Rectal smooth muscle tissue (tissue), 1 donor: ENCODE measurements around the gene ZFYVE21.

Experiments used
- H3K27ac ChIP-seq: one replicate; pipeline ENCODE4 v1.7.0; 2013; ENCODE audit warnings: low read depth, low read length, inconsistent platforms
- H3K27me3 ChIP-seq: one replicate; pipeline ENCODE4 v1.7.0; 2013; ENCODE audit warnings: low read length; ENCODE audit not compliant: control insufficient read depth, insufficient read depth
- H3K36me3 ChIP-seq: one replicate; pipeline ENCODE4 v1.7.0; 2013; ENCODE audit warnings: low read length; ENCODE audit not compliant: control insufficient read depth, insufficient read depth
- H3K4me1 ChIP-seq: one replicate; pipeline ENCODE4 v1.7.0; 2013; ENCODE audit warnings: low read length; ENCODE audit not compliant: control insufficient read depth, insufficient read depth
- H3K4me3 ChIP-seq: one replicate; pipeline ENCODE4 v1.7.0; 2013; ENCODE audit warnings: low read length
- H3K9ac ChIP-seq: one replicate; pipeline ENCODE4 v1.7.0; 2013; ENCODE audit warnings: low read length

Gene ZFYVE21

GRCh38 chr14:103695296-103696069, 20.1 kb upstream of the ZFYVE21 start:
- Histone ChIP-seq H3K4me3 (no peak overlapping the region), H3K4me1 (peaks cover 26% of the 10 kb centered on the region), H3K9ac (no peak overlapping the region), H3K27ac (no peak overlapping the region), H3K36me3 (peaks cover 18% of the 10 kb centered on the region), H3K27me3 (no peaks in the 10 kb centered on the region)

- Histone ChIP-seq H3K9ac (no peak overlapping the region), H3K27ac (peak overlapping the region; percentile 80), H3K4me1 (peaks cover 26% of the 10 kb centered on the region), H3K4me3 (no peak overlapping the region), H3K36me3 (peaks cover 20% of the 10 kb centered on the region), H3K27me3 (no peaks in the 10 kb centered on the region)
Measured at GRCh38 chr14:103696070-103696402, 19.6 kb upstream of the ZFYVE21 start.

- H3K4me3 ChIP-seq: no peak overlapping the region
- no peak overlapping the region for H3K9ac ChIP-seq
- peaks cover 20% of the 10 kb centered on the region for H3K36me3 ChIP-seq
- peaks cover 26% of the 10 kb centered on the region for H3K4me1 ChIP-seq
- H3K27ac ChIP-seq: peak overlapping the region; percentile 80
- no peaks in the 10 kb centered on the region for H3K27me3 ChIP-seq
Measured at GRCh38 chr14:103696466-103697071, 19.0 kb upstream of the ZFYVE21 start.

- Histone ChIP-seq H3K27ac (peak overlapping the region; percentile 80), H3K36me3 (peaks cover 23% of the 10 kb centered on the region), H3K27me3 (no peaks in the 10 kb centered on the region), H3K9ac (no peak overlapping the region), H3K4me3 (no peak overlapping the region), H3K4me1 (peaks cover 26% of the 10 kb centered on the region)
Measured at GRCh38 chr14:103697206-103697602, 18.4 kb upstream of the ZFYVE21 start.

GRCh38 chr14:103697603-103698379, 17.8 kb upstream of the ZFYVE21 start:
- H3K4me3 ChIP-seq: no peak overlapping the region
- no peak overlapping the region for H3K9ac ChIP-seq
- H3K4me1 ChIP-seq: peaks cover 26% of the 10 kb centered on the region
- H3K36me3 ChIP-seq: peaks cover 24% of the 10 kb centered on the region
- H3K27ac ChIP-seq: peak overlapping the region; percentile 50
- H3K27me3 ChIP-seq: no peaks in the 10 kb centered on the region

GRCh38 chr14:103698380-103699260, 17.0 kb upstream of the ZFYVE21 start:
- peaks cover 31% of the 10 kb centered on the region for H3K36me3 ChIP-seq
- H3K4me3 ChIP-seq: no peak overlapping the region
- H3K27ac ChIP-seq: peak overlapping the region; percentile 50
- H3K4me1 ChIP-seq: peaks cover 26% of the 10 kb centered on the region
- no peaks in the 10 kb centered on the region for H3K27me3 ChIP-seq
- H3K9ac ChIP-seq: no peak overlapping the region

- H3K27me3 ChIP-seq: no peaks in the 10 kb centered on the region
- H3K27ac ChIP-seq: no peak overlapping the region
- no peak overlapping the region for H3K9ac ChIP-seq
- no peak overlapping the region for H3K4me3 ChIP-seq
- H3K36me3 ChIP-seq: peaks cover 35% of the 10 kb centered on the region
- H3K4me1 ChIP-seq: peaks cover 26% of the 10 kb centered on the region
Measured at GRCh38 chr14:103699261-103699661, 16.3 kb upstream of the ZFYVE21 start.

- peaks cover 26% of the 10 kb centered on the region for H3K4me1 ChIP-seq
- H3K9ac ChIP-seq: no peak overlapping the region
- no peak overlapping the region for H3K4me3 ChIP-seq
- peaks cover 28% of the 10 kb centered on the region for H3K36me3 ChIP-seq
- H3K27me3 ChIP-seq: no peaks in the 10 kb centered on the region
- H3K27ac ChIP-seq: no peak overlapping the region
Measured at GRCh38 chr14:103699901-103700752, 15.5 kb upstream of the ZFYVE21 start.

- peaks cover 28% of the 10 kb centered on the region for H3K36me3 ChIP-seq
- H3K27ac ChIP-seq: no peak overlapping the region
- no peak overlapping the region for H3K4me3 ChIP-seq
- no peak overlapping the region for H3K9ac ChIP-seq
- H3K4me1 ChIP-seq: peaks cover 21% of the 10 kb centered on the region
- no peaks in the 10 kb centered on the region for H3K27me3 ChIP-seq
Measured at GRCh38 chr14:103700753-103701490, 14.7 kb upstream of the ZFYVE21 start.

- H3K4me1 ChIP-seq: peaks cover 10% of the 10 kb centered on the region
- peaks cover 26% of the 10 kb centered on the region for H3K36me3 ChIP-seq
- no peak overlapping the region for H3K27ac ChIP-seq
- no peak overlapping the region for H3K9ac ChIP-seq
- no peaks in the 10 kb centered on the region for H3K27me3 ChIP-seq
- no peak overlapping the region for H3K4me3 ChIP-seq
Measured at GRCh38 chr14:103702095-103702494, 13.5 kb upstream of the ZFYVE21 start.
